ACHN (cell line): ENCODE measurements around the gene GPR39.
A peak's percentile ranks its signal among the peaks of the same experiment; 100 is the strongest.

Experiments used
- DNase-seq: peaks from one replicate; pipeline ENCODE4 v3.0.0-alpha.2; 2015
- in situ Hi-C: cut with HindIII; loops from 2 replicates; pipeline ENCODE4 v1.10.0; 2017; ENCODE audit warnings: low sequenced_read_pairs, low pct_ligation_motif_present, low pct_unique_long_range_greater_than_20kb

GPR39 gene

DNA sequence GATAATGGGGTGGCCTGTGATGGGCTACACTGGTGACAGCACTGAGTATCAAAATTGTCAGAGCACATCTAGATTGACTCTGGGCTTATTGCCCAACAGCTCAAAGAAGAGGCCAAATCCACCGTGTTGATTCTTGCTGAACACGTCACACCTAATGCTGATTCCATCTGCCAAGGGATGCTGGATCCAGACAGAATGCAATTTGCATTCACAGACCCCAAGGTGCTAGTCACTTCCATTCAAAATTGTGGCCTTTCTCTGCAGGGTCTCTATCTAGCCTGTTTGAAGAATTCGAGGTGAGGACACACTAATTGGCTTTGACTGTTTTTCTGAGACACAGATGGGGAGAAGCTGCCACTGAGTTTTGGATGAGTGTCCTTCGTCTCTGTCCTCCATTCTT, 13.5 kb upstream of the GPR39 start:
- in situ Hi-C loops = no loop called here
- no peak for DNase-seq

DNA sequence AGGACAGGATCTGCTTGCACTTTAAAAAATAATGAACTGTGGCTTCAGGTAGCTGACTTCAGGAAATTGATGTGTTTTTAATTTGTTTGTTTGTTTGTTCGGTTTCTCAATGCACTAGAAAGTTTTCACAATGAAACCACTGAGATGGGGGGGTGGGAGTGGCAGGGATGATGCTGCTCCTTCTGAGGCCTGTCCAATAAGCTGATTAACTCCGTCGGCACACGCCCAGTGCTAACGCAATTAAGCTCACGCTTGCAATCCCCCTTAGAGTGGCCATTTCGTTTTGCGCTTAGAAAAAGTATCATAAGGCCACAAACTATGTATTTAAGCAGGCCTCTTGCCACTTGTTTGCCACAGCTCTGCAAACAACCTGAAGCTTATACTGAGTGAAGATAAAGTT, 12.5 kb upstream of the GPR39 start:
- DNase-seq = no peak
- in situ Hi-C loops = no loop called here

- no peak for DNase-seq
- in situ Hi-C loops = no loop called here
Measured at GRCh38 chr2:132407784-132408183, 8.8 kb upstream of the GPR39 start.

DNA sequence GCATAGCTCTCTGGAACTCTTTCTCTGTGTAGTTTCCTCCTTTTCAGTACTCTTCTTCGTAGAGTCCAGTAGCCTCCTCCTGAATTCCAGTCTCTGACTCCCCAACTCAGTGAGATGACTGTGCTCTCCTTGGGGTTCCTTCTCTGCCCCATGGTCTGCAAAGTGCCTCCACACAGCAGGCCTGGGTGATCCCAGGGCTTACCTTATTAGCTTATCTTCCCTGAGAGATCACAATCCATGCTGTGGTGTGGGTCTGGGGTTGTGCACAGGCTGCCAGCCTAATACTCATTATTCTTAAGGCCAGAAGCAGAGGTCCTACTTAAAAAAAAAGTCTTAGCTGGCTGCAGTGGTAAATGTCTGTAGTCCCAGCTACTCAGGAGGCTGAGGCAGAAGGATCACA, 4.6 kb upstream of the GPR39 start:
- DNase-seq = no peak
- in situ Hi-C loops = no loop called here

GRCh38 chr2:132414081-132414480, 2.5 kb upstream of the GPR39 start:
- DNase-seq = no peak
- in situ Hi-C loops = no loop called here

- in situ Hi-C loops = no loop called here
- no peak for DNase-seq
Measured at GRCh38 chr2:132415256-132415914, 1.2 kb upstream of the GPR39 start.

GRCh38 chr2:132415915-132416722, 486 bp upstream of the GPR39 start:
- in situ Hi-C loops = no loop called here
- DNase-seq = peak; percentile 99

- no peak for DNase-seq
- in situ Hi-C loops = no loop called here
Measured at GRCh38 chr2:132417430-132418035, 928 bp downstream of the GPR39 start.

GRCh38 chr2:132419235-132419634, 2.6 kb downstream of the GPR39 start:
- in situ Hi-C loops = no loop called here
- DNase-seq = no peak

DNA sequence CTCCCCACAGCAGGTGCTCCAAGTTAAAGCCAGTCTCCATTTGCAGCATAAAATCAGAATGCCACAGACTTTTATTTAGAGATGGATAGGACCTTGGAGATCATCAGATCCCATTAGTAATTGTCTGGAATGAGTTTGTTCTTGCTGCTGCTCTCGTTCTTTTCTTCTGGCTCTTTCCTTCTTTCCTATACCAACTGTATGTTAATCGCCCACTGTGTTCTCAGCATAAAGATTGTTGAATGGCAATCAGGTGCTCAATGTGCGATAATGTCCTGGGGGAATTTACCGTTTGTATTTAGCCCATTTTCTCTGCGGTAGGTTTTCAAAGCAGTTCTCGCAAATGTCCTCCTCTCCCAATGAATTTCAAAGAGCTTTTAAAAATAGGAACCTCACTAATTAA, 3.3 kb downstream of the GPR39 start:
- in situ Hi-C loops = no loop called here
- no peak for DNase-seq

DNA sequence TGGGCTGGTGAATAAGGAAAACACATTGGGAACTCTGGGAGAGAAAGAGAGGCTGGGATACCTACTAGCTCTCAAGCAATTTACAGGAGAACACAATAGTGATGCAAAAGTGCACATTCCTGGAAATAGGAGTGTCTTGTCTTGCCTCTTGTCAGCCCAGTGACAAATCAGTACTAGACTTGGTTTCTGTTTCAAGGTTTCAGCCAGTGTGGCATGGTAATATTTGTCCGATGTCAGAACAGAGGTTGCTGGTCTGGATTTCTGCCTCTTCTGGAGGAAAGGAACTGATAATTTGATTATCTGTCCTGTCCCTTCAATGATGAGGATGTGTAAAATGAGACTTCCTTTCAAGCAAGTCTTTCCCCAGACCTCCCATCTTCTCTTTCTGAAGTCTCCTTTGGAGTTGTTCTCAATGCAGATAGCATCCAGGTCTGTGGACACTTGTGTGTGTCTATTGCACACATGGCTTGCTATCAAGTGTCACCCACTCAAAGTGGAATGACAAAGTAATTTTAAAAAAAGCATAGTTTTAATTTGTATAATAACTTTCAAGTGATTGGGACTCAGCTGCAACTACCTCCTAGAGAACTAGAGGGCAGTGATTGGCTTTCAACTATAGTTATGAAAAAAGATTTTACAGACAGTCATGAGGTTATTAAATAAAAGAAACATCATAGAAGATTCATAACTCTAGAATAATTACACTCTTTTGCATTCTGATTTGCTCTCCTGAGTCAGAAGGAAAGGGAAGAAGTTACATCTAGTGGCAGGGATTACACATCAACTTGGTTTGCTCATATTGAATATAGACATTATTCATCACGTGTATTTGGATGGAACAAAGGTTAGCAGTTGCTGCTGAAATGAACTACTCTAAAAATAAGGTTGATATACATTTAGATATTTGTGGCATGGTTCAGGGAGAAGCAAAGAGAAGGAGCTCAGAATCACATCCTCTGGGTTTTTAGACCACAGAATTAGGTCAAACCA, 4.5 kb downstream of the GPR39 start:
- in situ Hi-C loops = no loop called here
- DNase-seq = no peak

DNA sequence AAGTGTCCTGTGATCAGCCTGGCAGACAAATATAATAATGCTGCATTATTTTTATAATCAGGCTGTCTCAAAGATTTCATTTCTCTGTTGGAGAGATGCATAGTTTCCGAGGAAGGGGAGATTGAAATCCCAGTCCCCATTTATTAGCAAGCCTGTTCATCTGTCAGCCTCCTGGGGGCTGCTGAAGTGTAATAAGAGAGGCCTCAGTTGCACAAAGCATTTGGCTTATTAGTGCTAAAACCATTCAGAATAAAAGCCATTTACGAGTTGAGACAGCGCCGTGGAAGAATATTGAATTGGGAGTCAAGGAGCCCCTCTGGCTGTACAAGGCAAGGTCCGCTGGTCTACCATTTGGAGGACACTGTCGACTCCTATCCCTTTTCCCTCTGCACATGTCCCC, 6.1 kb downstream of the GPR39 start:
- no peak for DNase-seq
- in situ Hi-C loops = no loop called here

DNA sequence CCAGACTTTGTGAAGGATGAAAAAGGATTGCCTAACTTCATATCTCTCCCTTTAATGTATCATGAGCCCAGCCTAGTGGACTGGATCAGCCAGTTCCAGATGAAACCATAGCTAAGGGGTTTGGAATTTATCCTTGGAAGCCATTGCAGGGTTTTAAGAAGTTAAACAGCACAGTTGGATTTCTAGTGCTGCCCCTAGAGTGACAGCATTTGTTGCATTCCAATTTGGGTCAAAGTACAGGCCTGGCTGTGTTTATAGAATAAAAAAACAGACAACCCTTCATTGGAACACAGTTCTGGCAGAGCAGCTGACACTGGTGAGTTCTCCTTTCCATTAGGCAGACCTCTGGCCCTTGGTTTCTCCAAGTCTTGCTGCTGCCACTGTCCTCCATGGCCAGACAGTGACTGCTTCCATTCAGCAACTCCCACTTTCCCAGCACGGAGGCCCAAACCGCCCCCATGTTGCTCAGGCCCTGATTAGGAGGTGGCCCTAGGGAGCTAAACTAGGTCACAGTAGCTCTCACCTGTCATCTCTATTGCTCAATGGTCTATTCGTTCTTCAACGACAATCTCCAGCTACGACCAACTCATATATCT, 8.0 kb downstream of the GPR39 start:
- DNase-seq = no peak
- in situ Hi-C loops = no loop called here

DNA sequence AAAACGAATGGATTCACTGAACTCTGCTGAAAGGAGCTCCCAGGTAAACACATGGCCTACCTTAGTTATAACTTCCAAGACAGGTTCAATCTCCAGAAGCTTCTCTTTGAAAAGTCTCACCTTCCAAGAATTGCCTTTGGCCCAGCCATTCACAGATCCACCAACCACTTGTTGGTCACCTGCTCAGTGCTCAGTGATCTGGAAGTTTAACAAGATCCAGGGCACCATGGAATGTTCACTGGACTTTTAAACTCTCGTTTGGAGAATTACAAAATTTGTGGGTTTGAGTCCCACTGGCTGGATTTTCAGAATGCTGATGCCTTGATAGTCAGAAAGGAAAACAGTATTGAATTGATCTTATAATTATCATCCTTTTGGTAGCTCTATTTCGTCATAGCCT, 9.4 kb downstream of the GPR39 start:
- no peak for DNase-seq
- in situ Hi-C loops = no loop called here

DNA sequence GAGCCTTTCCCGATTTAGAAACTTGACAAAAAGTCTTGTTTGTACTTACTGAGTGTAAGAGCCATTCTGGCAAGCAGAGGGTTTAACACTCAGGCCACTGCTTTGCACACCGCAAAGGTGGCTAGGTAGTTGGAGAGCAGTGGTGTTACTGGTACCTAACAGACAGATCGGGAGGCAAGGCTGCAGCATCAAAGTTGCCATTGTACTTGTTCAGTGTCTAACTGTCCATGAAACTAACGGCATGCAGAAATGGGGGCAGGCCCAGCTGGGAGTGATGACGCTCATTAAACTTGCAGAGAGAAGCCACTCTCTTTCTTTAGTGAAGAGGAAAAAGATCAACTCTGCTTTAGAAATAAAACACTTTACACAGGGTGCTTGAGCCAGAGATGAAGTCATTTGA, 10.1 kb downstream of the GPR39 start:
- DNase-seq = no peak
- in situ Hi-C loops = no loop called here

DNA sequence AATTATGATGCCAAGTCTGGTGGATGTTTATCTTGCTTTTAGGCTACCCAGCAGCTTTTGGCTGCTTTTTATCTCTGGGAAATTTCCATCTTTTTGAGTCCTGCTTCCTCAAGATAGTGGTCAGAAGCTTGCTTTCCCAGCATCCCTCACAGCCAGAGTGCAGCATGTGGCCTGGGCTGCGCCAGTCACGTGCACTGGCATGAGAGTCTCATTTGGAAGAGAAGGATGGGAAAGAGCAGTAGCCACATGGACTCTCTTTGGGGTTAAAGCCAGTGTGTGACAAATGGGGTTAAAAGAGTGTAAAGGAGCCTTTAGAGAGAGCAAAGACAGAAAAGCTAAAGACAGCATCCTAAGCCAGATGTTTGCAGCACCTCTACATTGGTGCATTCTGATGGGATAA, 12.7 kb downstream of the GPR39 start:
- no peak for DNase-seq
- in situ Hi-C loops = no loop called here

DNA sequence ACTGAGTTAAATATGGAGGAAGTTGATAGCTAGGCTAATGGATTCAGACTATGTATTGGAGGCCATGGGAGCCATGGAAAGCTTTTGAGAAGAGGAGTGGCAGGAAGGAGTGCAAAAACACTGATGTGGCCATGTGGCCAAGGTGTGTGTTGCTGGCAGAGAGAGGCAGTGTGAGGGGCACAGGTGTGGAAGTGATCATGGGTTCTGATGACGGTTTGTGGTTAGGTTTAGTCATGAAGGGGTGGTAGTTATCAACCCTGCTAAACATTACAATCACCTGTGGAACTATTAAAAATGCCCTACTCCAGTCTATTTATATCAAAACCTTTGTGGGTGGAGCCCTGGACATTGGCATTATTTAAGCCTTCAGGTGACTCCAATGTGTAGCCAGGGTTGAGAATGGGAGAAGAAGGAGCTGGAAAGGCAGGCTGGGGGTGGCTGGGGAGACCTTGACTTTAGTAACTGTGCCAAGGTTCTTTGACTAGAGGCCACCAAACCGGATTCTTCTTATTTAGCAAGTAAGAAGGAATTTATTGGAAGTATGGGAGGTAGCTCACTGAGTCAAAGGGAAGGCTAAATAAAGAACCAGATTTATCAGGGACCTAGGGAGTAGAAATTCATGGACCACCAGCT, 13.5 kb downstream of the GPR39 start:
- in situ Hi-C loops = no loop called here
- DNase-seq = no peak

DNA sequence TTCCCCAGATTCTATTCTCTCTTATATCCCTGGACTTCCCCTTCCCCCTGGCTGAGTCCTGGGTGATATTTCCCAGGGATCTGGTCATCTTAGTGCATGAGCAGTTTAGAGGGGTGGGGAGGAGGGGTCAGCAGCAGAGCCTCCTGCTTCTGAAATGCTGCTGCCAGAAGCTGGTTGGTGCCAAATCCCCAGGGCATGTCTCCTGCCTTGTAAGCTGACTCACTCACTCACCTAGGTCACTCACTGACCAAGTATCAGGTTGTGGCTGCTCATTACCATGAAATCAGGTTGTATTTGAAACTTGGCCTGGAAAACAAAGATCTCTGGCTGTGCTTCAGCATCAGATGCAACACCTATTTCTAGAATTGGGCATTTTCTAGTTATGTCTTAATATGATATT, 14.3 kb downstream of the GPR39 start:
- no peak for DNase-seq
- in situ Hi-C loops = no loop called here
